Measurements from ENCODE around the gene PDGFC.

PDGFC gene

GRCh38 chr4:156803056-156803455, 168.5 kb downstream of the PDGFC start:
- FAIRE-seq (no peak), DNase-seq (ENCODE audit: insufficient read length, low spot score) (no peak)
- no peak for TF ChIP-seq CTCF (IDR thresholded peaks at IDR 0.05; ENCODE audit: insufficient read depth, missing control alignments)

DNA sequence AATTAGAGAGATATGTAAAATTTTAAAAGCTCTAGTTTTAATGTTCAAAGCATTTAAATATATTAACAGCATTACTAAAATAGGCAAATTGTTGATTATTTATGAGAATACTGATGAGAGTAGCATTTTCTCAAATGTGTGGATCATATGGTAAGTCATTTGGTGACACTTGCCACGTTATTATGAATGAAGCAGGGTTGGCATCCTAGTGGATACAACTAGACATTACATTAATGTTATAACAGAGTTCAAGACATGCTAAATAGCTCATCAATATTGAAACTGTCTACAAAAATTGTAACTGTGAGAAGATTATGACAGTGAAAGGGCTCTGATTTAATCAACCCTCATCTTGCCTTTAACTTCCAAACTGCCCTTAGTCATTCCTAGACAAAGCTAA, 171.1 kb downstream of the PDGFC start:
- no peak for TF ChIP-seq CTCF (IDR thresholded peaks at IDR 0.05; ENCODE audit: insufficient read depth, missing control alignments)
- no peak for DNase-seq (ENCODE audit: insufficient read length, low spot score)
- FAIRE-seq, result no peak

DNA sequence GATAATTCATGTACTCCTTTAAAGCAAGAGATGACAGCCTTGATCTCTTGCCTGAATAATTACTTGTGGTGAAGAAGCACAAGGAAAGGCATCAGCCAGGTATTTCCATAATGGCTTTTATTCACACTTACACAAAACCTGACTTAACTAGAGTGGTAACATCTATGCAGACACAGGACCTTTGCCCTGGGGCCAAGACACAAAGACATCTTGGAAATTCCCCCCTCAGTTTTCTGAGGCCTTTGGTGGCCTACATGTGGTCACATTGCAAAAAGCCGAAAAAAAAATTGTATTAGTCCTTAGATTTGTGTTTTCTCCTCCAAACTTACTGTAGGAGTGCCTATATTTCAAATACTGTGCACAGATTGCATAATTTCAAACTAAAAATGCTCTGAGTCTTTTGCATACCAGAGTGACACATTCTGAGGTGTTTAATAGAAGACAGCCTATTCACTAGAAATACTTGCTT, 172.4 kb downstream of the PDGFC start:
- TF ChIP-seq CTCF (IDR thresholded peaks at IDR 0.05; ENCODE audit: insufficient read depth, missing control alignments), result no peak
- FAIRE-seq, result no peak
- DNase-seq (ENCODE audit: insufficient read length, low spot score), result no peak

- TF ChIP-seq CTCF (IDR thresholded peaks at IDR 0.05; ENCODE audit: insufficient read depth, missing control alignments), result no peak
- FAIRE-seq, result no peak
- DNase-seq (ENCODE audit: insufficient read length, low spot score), result no peak
These were observed 173.2 kb downstream of the PDGFC start for GRCh38 chr4:156798438-156798837.

- DNase-seq (ENCODE audit: insufficient read length, low spot score), result no peak
- FAIRE-seq, result no peak
These were observed 174.4 kb downstream of the PDGFC start for GRCh38 chr4:156797206-156797605.

GRCh38 chr4:156795727-156796126, 175.9 kb downstream of the PDGFC start:
- no peak for DNase-seq (ENCODE audit: insufficient read length, low spot score)
- no peak for TF ChIP-seq CTCF (IDR thresholded peaks at IDR 0.05; ENCODE audit: insufficient read depth, missing control alignments)
- no peak for FAIRE-seq

More at GRCh38 chr4:156797206-156797605, 174.4 kb downstream of the PDGFC start:
- no peak for TF ChIP-seq CTCF (IDR thresholded peaks at IDR 0.05; ENCODE audit: insufficient read depth, missing control alignments)

DNA sequence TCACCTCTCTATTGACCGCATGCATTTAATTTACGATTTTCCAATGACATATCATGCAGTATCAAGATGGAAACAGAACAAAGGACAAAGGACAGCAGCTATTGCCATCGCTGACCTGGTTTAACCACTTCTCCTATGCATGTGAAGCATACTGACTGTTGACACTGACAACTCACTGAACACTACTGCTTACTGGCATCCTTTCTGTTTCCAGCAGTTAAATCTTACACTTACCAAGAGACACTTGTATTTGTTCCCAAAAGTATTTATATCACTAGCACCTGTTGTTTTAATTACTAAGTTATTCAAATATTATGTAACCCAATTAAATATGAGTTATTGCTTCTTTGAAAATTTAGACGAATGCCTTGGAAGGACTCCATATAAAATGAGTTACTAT, 176.7 kb downstream of the PDGFC start:
- TF ChIP-seq CTCF (IDR thresholded peaks at IDR 0.05; ENCODE audit: insufficient read depth, missing control alignments), result no peak
- DNase-seq (ENCODE audit: insufficient read length, low spot score), result no peak
- FAIRE-seq, result no peak

Measured in D721Med (cell line).